OCI-M2 (cell line): Measurements from ENCODE around the gene HDGFL2.
"Not testable (repeated sequence)": the region's sequence is repeated elsewhere in the genome, so short reads cannot be mapped to it uniquely, and the experiment has no call there.

Experiments used
- DNase-seq: peaks from one replicate; lab custom pipeline; 2025; ENCODE audit not compliant: unreplicated experiment; lab: John Stamatoyannopoulos, UW

HDGFL2 gene

GRCh38 chr19:4529924-4530522 lies 57.9 kb downstream of the HDGFL2 start:
- DNase-seq, result no peak

GRCh38 chr19:4531562-4532165 lies 59.6 kb downstream of the HDGFL2 start:
- no peak for DNase-seq

- DNase-seq, result no peak
These were observed 61.2 kb downstream of the HDGFL2 start for GRCh38 chr19:4533334-4533733.

GRCh38 chr19:4533835-4534424 lies 61.8 kb downstream of the HDGFL2 start:
- no peak for DNase-seq

- DNase-seq, result no peak
These were observed 63.0 kb downstream of the HDGFL2 start, which contains the start of gene PLIN5 for GRCh38 chr19:4534836-4535658. Gene PLIN5, minus strand, starts transcription at chr19:4535224. Its CDS starts 1,150 bp downstream, at chr19:4534074.

- DNase-seq, result no peak
These were observed 64.7 kb downstream of the HDGFL2 start for GRCh38 chr19:4536798-4537197.

GRCh38 chr19:4537953-4538600 lies 66.0 kb downstream of the HDGFL2 start:
- DNase-seq, result no peak

GRCh38 chr19:4538601-4538954 lies 66.5 kb downstream of the HDGFL2 start:
- no peak for DNase-seq

GRCh38 chr19:4539169-4539692 lies 67.1 kb downstream of the HDGFL2 start:
- no peak for DNase-seq

- DNase-seq, result no peak
These were observed 67.8 kb downstream of the HDGFL2 start, which contains the start of gene LRG1 for GRCh38 chr19:4539693-4540581. Gene LRG1, minus strand, starts transcription at chr19:4540036. Its CDS starts 23 bp downstream, at chr19:4540013.

- no peak for DNase-seq
These were observed 69.2 kb downstream of the HDGFL2 start for GRCh38 chr19:4541114-4541805.

- not testable (repeated sequence) for DNase-seq
These were observed 69.7 kb downstream of the HDGFL2 start for GRCh38 chr19:4541806-4542145.

- DNase-seq, result no peak
These were observed 71.1 kb downstream of the HDGFL2 start for GRCh38 chr19:4542896-4543841.

GRCh38 chr19:4543842-4544647 lies 71.9 kb downstream of the HDGFL2 start:
- DNase-seq, result no peak

GRCh38 chr19:4547303-4548237 lies 75.5 kb downstream of the HDGFL2 start:
- DNase-seq, result no peak

GRCh38 chr19:4548238-4548584 lies 76.1 kb downstream of the HDGFL2 start:
- DNase-seq, result no peak

- no peak for DNase-seq
These were observed 77.9 kb downstream of the HDGFL2 start for GRCh38 chr19:4550018-4550417.
